Stimulated activated CD8-positive, alpha-beta memory T cell treated with anti-CD3 and anti-CD28 coated beads, Interleukin-4, amount 100 ng/mL, for 1 hour (primary cell): ENCODE data around the gene SLC25A33.

Experiments used
- DNase-seq, 2 donors: peaks; one replicate each; pipeline ENCODE4 v3.0.0-alpha.2; 2020; ENCODE audit warnings: low read depth in 2 of 2, low spot score in 1 of 2

SLC25A33 gene

DNA sequence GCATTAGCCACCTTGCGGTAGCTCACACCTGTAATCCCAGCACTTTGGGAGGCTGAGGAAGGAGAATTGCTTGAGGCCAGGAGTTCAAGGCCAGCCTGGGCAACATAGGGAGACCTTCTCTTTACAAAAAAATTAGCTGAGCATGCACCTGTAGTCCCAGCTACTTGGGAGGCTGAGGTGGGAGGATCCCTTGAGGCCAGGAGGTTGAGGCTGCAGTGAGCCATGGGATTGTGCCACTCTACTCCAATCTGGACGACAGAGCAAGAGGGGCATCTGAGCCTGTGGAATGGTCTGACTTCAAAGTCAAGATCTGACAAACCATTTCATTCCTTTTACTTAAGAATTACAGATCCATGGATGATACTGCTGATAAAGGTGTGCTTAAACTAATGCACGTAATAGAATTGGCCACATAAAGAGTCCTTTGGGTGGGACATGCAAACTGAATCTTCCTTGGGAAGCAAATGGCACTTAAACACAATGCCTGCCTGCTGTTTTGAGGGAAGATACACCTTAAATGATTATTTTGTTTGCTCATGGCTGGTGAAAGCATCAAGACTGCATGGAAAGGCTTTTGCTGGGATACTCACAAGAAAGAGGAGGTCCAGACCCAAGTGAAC, 47.0 kb downstream of the SLC25A33 start:
- no peak for DNase-seq

DNA sequence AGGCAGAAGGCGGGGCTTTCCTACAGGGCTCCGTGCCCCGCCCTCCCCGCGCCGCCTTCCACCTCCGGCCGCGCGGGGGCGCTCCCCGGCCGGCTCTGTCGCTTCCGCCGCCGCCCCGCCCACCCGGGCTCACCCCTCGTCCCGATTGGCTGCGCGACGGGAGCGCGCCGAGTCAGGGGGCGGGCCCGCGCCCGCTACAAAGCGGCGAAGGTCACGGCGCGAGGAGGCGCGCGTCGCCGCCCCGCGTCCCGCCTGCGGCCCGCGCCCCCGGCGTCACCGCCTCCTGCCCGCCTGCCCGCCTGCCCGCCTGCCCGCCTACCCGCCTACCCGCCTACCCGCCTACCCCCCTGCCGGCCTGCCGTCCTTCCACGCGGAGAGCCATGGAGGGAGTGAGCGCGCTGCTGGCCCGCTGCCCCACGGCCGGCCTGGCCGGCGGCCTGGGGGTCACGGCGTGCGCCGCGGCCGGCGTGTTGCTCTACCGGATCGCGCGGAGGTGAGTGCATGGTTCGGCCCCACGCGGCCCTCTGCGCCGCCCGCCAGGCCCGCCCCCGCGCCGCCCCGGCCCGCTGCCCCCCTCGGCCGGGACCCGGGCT, 49.4 kb downstream of the SLC25A33 start, which contains the start of gene TMEM201:
TSS of gene TMEM201 (plus strand) at position 361 of the 593 bp plus-strand sequence. CDS start at position 381, 20 bp downstream.
- DNase-seq, result peak; percentile 87 to 89

DNA sequence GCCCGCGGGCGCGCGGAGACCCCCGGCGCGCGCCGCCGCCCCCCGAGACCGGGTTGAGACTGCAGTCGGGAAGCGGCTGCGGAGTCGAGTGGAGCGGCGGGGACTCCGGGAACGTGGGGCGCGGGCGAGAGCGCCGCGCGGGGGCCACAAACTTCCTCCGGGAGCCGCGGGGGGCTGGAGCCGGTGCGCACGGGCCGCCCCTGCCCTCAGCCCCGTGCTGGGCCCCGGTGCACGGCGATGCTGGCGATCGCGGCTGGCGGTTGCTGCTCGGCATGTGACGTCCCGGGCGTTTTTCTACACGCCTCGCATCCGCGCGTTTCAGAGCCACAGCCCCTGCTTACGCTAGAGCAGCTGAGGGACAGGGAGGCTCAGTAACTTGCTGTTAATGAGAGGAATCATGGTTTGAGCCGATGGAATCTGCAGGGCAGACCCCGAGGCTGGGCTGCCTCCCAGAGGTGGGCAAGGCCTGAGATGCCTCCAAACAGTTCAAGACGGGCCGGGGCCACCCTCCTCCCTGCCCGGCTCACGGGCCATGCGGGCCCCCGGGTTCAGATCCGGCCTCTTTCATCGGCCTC, 50.0 kb downstream of the SLC25A33 start:
- no peak for DNase-seq

GRCh38 chr1:9589719-9590157, 50.5 kb downstream of the SLC25A33 start:
- no peak for DNase-seq

- no peak for DNase-seq
Observed at GRCh38 chr1:9590201-9590600, 50.9 kb downstream of the SLC25A33 start.

DNA sequence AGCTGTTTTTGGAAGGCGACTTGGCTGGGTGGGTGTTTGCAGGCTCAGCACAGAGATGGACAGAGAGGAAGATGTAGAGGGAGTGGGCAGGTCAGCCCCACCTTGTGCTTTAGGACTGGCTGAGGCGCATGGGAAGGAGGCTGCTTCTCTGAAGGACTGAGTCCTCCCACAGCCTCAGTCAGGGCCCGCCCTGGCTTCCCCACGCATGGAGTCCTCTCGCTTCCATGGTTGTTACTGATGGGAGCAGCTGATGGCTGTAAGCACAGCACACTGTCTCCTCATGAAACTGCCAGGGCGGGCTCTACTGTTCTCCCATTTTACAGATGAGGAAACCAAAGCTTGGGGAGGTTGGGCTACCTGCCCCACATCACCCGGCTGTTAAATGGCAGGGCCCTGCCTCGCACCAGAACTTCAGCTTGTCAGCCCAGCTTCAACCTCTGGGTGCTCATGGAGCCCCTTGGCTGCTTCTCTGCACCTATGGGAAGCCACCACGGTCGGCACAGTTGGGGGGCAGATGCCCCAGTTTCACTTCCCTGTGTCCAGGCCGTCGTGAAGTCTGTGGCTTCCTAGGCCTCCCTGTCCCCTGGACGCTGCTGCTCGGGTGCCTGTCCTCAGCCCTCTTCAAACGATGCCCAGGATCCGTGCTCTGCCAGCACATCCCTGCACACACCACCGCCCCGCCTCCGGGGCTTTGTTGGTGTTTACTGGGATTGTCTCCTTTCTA, 51.8 kb downstream of the SLC25A33 start:
- no peak for DNase-seq

GRCh38 chr1:9591669-9592509, 52.6 kb downstream of the SLC25A33 start:
- DNase-seq, result no peak

DNA sequence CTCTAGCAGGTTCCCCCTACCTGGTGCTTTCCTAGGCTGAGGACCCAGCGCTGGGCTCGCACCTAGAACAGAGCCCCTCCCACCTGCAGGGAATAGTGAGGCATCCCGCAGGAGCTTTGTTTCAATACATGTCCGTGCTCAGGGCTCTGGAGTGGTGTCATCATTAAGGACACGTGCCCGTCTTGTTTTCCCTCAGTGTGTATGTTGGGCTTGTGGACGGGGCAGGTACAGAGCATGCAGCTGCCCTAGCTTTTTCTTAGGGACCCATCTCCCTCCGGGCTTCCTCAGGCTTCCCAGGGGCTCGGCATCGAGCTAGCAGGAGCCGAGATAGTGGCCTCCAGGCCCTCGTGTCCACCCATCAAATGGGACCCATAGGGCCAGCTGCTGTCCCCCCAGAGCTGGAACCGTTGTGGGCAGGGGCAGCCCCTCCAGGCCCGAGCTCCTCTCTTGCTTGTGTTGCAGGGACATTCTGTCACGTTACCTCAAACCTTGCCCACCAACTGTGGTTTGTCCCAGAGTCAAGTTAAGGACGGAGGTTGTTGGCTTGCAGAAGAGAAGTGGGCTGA, 53.3 kb downstream of the SLC25A33 start:
- DNase-seq, result no peak

DNA sequence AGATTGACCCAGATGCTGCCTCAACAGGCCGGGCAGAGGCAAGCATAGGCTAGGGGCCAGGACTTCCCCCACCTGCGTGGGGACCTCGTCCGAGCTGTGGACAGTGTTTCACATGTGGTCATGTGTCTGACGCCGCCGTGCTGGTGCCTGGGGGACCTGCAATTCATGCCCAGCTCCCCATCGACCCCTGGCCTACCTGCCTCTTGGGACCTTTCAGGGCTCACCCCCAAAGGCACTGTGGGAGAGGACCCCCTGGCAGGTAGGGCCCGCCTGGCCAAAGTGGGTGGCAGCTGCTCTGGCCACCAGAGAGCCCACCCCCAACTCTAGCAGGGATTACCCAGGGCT, 53.9 kb downstream of the SLC25A33 start:
- DNase-seq, result no peak

DNA sequence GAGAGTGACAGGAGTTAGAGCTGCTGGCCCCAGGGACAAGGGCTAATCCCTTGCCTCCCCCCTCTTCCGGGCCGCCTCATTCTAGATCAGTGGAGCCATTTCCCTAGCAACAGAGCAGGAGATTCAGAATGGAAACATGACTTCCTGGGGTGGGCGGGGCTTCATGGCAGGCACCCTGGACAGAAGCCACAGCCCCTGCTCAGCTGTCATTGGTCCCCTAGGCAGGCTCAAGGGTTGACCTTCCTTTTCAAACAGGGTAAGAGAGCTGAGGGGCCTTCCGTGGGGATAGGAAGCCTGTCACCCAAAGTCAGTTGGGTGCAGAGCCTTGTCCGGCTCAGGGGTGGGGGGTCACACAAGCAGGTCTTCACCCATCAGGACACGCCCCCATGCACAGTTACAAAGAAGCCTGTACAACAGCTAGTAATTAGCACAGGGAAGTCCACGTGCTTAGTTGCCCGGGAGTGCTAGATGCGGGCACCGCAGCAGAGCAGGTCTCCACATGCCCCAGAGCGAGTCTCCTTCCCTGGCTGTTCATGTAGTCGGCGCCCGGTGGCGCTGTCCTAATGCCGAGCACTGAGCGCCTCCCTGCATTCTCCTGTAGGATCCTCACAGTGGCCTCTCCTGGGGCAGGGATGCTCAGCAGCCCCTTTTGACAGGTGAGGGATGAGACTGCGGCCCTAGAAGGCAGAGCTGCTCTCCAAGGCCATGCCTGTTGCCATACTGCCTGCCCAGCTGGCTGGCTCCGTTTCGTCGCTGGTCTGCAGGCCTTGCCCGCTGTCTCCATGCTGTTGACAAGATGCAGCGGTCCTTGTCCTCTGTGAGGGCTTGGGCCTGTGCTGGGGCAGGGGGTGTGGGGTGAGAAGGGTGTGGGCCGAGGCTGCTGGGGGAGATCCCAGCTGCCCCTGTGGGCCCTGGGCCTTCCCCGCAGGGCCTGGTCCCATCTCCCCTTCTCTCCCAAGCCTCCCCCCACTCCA, 54.5 kb downstream of the SLC25A33 start:
- no peak for DNase-seq

DNA sequence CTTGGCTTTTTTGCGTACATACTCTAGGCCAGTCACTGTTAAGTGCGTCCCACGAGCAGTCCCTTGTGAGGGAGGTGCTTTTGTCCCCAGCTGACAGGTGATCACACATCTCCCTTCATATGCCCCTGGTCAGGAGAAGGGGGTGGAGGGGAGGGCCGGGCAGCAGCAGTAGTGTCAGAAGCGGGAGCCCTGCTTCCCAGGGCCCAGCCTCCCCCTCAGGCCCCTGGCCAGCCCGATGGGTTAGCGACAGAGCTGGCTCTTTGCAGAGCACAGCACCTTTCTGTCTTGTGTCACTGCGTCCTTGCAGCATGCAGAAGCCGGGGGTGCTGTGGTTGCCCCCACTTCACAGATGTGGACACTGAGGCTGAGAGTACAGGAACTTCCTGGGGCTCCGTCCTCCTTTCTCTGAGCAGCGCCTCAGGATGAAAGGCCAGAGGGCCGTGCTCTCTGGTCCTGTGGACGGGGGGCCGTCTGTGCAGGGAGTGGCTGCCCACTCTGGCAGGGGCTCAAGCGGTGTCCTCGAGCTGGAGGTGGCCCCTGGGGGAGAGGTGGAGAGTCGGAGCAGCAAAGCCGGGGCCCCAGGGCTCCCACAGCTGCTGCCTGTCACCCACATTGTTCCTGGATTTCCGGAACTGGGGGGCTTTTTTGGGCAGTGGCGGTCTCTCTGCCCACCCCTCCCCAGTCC, 55.3 kb downstream of the SLC25A33 start:
- DNase-seq, result no peak

- DNase-seq, result no peak
Observed at GRCh38 chr1:9595156-9595967, 56.1 kb downstream of the SLC25A33 start.

DNA sequence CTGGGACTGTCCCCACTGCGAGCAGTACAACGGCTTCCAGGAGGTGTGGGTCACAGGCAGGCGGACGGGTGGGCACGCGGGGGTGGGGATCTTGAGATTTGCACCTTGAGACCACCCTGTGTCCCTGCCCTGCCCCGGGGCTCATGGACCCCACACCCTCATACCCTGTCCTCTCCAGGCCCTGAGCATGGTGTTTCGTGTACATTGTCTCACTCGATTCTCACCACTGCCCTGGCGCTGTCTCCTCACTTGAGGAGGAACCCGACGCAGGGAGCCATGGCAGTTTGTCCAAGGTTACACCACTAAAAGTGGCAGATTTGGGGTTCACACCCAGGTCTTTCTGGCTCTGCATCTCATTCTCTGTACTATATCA, 56.7 kb downstream of the SLC25A33 start:
- DNase-seq, result no peak

GRCh38 chr1:9596415-9597123, 57.3 kb downstream of the SLC25A33 start:
- DNase-seq, result no peak

DNA sequence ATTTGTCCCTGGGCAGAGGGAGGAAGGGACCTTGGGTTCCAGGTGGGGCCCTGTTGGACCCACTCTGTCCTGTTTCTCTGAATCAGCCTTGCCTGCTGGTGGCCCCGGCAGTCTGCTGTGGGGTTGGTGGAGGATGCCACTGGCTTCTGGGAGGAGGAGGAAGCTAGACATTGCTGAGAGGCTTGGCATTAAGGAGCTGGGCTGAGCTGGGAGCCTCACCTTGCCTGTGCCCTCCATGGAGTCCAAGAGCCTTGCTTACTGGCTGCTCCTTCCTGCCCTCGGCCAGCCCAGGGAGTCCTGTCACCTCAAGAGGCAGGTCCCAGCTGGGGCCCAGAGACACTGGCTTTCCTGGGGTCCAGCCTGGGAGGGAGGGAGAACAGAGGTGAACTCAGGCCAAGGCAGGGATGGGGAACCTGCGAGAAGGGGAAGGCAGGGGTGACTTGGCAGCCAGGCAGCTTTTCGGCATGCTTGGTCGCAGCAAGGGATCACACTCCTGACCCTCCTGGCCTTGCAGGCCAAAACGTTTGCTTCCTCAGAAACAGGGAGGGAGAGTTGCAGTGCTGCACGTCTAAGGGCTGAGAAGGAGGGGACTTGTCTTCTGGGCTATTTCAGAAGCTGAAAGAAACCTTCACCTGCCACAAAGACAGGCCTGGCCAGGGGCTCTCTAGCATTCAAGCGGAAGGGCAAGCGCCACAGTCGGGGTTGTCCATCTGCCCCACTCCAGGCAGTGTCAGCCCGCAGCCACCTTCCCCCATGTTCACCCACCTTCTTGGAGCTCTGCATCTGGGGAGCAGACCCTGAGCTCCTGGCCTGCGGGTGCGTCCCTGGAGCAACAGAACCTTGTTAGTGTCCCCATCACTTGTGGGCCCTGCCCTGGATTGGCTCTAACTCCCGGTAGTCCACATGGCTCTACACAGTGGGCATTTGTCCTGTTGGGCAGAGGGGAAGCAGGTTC, 58.4 kb downstream of the SLC25A33 start:
- DNase-seq, result no peak

- DNase-seq, result no peak
Observed at GRCh38 chr1:9598316-9598700, 59.0 kb downstream of the SLC25A33 start.

GRCh38 chr1:9599741-9600140, 60.5 kb downstream of the SLC25A33 start:
- DNase-seq, result no peak
